Brain microvascular endothelial cell (primary cell): ENCODE data around the gene NUP210L.

Source experiments
- DNase-seq: peaks from one replicate; pipeline ENCODE4 v3.0.0-alpha.2; 2020
- H3K27ac ChIP-seq: fragments of 250-450 bp; sonication (Bioruptor Pico); 2 replicates; pipeline ENCODE4 v1.5.1; 2020; ENCODE audit warnings: mild to moderate bottlenecking, moderate library complexity
- H3K27me3 ChIP-seq: fragments of 250-450 bp; sonication (Bioruptor Pico); replicated peaks from 2 replicates; pipeline ENCODE4 v1.5.1; 2020; ENCODE audit warnings: mild to moderate bottlenecking
- H3K36me3 ChIP-seq: fragments of 250-450 bp; sonication (Bioruptor Pico); replicated peaks from 2 replicates; pipeline ENCODE4 v1.5.1; 2020; ENCODE audit warnings: mild to moderate bottlenecking
- H3K4me3 ChIP-seq: 2 replicates; pipeline ENCODE4 v1.5.1; 2011; ENCODE audit warnings: low read depth, mild to moderate bottlenecking, control low read depth, low read length, moderate library complexity
- in situ Hi-C: cut with HindIII; loops from 2 replicates; pipeline ENCODE4 v1.10.0; 2017; ENCODE audit warnings: low sequenced_read_pairs, low pct_ligation_motif_present
- TF ChIP-seq, protein P1 (sequence below): IDR thresholded peaks from 2 replicates; pipeline ENCODE4 v1.5.1; 2011; ENCODE audit warnings: low read depth, mild to moderate bottlenecking, moderate library complexity, low read length, control low read depth, inconsistent platforms; ENCODE audit errors: missing control alignments

NUP210L gene

DNA sequence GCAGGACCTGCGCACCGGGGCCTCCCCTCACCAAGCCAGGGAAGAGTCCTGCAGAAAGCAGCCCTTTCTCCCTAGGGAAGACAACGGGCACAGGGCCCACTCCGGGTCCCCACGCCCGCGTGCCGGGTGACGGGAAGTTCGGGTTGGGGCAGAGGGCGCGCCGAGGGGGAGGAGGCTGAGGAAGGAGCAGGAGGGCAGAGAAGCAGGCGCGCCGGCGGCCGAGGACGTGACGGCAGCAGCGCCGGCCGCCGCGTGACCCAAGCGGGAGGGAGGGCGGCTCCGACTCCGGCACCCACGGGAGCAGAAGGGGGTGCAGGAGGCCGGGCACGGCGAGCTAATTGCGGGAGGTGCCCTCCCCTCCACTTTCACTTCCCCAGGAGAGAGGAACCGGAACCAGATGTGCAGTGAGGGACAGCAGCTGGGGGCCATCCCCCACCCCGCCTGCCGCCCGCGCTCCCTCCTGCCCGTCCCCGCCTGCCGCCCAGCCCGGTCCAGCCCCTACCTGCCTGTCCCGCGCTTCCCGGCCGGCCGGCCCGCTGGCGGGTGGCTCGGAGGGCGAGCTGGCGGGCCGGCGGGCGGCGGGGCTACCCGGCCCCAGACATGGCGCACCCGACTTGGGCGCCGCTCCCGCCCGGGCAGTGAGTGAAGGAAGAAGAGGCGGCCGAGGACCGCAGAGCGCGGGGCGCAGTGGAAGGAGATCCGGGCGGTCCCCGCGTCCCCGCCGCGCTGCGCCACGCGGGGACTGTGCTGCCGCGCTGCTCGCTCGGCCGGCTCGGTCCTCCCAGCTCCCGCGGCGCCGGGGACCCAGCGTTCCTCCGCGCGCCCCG, 208.9 kb downstream of the NUP210L start:
- DNase-seq = no peak
- H3K4me3 ChIP-seq = peak overlapping the region; percentile 79
- TF ChIP-seq, protein P1, sequence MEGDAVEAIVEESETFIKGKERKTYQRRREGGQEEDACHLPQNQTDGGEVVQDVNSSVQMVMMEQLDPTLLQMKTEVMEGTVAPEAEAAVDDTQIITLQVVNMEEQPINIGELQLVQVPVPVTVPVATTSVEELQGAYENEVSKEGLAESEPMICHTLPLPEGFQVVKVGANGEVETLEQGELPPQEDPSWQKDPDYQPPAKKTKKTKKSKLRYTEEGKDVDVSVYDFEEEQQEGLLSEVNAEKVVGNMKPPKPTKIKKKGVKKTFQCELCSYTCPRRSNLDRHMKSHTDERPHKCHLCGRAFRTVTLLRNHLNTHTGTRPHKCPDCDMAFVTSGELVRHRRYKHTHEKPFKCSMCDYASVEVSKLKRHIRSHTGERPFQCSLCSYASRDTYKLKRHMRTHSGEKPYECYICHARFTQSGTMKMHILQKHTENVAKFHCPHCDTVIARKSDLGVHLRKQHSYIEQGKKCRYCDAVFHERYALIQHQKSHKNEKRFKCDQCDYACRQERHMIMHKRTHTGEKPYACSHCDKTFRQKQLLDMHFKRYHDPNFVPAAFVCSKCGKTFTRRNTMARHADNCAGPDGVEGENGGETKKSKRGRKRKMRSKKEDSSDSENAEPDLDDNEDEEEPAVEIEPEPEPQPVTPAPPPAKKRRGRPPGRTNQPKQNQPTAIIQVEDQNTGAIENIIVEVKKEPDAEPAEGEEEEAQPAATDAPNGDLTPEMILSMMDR = no peak
- H3K27me3 ChIP-seq = no peaks in the 10 kb centered on the region
- in situ Hi-C loops = no loop called here
- H3K36me3 ChIP-seq = peaks cover 29% of the 10 kb centered on the region
- H3K27ac ChIP-seq = peak overlapping the region; percentile 81

DNA sequence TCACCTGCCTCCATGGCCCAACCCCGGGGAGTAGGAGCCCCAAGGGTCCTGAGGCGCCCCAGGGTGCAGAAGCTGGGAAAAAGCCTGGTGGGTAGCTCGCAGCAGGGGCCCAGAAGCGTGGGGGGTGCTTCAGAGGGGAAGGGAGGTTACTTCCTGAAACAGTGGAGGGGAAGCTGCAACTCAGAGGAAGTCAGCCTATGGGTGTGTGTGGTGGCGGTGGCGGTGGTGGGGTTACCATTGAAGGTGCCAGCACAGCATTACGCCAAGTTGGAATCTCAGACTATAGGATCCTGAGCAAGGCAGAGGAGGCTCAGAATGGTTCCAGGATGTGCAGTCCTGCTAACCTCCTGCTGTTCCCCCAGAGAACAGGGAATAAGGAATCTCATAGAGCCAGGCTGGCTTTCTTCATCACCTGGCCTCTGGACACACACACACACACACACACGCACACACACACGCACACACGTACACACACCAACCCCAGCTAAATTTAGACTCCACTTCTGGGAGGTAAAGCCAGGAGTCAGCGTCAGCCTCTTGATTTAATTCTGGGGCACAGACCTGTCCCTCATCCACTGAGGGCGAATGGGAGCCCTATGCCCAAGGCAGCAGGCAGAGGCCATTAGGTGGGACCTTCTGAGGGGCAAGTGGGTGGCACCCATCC, 209.6 kb downstream of the NUP210L start:
- in situ Hi-C loops = no loop called here
- H3K27ac ChIP-seq = peak overlapping the region; percentile 81
- peaks cover 24% of the 10 kb centered on the region for H3K36me3 ChIP-seq
- DNase-seq = no peak
- peak overlapping the region; percentile 79 for H3K4me3 ChIP-seq
- H3K27me3 ChIP-seq = no peaks in the 10 kb centered on the region
- TF ChIP-seq, protein P1 = no peak

DNA sequence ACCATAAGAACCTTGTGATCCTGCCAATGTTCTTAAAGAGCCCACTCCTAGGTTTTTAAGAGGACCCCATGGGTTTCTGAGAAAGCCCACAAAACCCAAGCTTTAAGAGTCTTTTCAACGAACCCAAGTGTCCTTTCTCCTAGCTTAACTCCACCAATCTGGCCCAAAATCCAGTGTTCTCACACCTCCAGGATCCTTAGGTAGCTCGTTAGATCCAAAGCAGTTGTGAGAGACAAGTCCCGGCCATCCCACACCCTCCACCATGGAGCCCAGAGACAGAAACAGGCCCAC, 210.1 kb downstream of the NUP210L start:
- in situ Hi-C loops = no loop called here
- peaks cover 22% of the 10 kb centered on the region for H3K36me3 ChIP-seq
- no peaks in the 10 kb centered on the region for H3K27me3 ChIP-seq
- DNase-seq = no peak
- H3K27ac ChIP-seq = no peak overlapping the region
- TF ChIP-seq, protein P1 = no peak
- H3K4me3 ChIP-seq = peak overlapping the region; percentile 79

DNA sequence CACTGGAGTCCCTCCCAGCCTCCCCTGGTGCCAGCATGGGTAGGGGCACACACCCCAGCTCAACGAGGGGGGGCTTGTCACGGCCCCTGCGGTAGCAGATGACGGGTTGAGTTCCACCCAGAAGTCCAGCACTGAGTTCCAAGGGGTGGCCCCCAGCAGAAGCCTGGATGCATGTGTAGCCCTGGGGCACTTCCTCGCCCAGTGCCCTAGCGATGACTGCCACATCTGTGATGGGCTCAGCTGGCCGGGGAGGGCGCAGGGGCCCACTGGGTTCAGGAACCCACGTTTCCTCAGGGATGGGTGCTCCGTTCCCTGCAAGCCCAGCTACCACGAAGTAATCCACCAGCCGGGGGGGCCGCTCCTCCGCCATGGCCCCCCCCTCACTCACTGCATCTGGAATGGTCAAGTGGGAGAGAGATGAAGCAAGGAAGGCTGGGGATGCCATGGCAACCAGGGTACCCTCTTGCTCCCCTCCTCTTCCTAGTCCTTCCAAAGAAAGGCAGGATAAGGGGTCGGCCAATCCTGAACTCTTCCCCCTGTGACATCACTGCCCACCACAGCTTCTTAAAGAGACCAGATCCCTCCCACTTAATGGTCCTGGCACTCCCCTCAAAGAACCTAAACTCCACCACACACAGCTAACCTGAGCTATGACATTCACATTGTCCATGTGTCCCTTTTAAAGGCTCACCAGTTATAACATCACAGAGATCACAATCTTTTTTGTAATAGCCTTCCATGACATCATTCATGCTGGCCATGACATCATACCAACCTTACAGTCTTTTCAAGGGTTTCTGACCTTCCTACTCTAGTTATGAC, 210.7 kb downstream of the NUP210L start:
- DNase-seq = no peak
- no peak overlapping the region for H3K4me3 ChIP-seq
- H3K27me3 ChIP-seq = no peaks in the 10 kb centered on the region
- H3K27ac ChIP-seq = no peak overlapping the region
- in situ Hi-C loops = no loop called here
- TF ChIP-seq, protein P1 = no peak
- H3K36me3 ChIP-seq = peaks cover 18% of the 10 kb centered on the region

DNA sequence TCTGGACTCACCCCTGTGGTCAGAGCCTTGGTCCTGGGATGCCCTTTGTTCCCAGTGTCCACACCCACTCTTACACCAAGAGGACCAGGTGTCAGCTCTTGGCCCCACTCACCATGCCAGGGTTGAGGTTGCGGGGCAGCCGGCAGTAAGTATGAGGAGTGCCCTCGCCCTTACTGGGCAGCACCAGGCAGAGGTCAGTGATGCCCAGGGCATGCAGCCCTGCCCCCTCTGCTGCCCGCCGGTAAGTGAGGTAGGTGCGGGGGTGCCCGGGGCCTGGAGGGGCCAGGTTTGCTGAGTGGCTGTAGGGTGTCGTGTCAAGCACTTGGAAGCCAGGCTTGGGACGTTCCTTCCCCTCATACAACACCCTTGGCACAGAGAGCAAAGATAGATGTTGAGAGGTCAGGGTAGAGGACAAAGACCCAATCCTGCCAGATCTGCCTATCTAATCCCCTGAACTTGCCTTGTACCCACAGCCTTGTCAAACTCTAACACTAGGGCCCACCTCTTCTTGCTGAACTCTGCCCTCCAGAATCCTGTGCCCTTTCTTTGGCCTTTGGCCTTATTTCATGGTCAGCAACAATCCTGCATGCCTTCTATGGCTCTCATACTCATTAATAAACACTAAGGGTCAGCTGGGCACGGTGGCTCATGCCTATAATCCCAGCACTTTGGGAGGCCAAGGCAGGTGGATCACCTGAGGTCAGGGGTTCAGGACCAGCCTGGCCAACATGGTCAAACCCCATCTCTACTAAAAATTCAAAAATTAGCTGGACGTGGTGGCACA, 211.9 kb downstream of the NUP210L start:
- DNase-seq = no peak
- in situ Hi-C loops = no loop called here
- no peaks in the 10 kb centered on the region for H3K27me3 ChIP-seq
- no peak overlapping the region for H3K4me3 ChIP-seq
- no peak overlapping the region for H3K27ac ChIP-seq
- peaks cover 9% of the 10 kb centered on the region for H3K36me3 ChIP-seq
- TF ChIP-seq, protein P1 = no peak
